ENCODE results near the gene MAZ.

DNA sequence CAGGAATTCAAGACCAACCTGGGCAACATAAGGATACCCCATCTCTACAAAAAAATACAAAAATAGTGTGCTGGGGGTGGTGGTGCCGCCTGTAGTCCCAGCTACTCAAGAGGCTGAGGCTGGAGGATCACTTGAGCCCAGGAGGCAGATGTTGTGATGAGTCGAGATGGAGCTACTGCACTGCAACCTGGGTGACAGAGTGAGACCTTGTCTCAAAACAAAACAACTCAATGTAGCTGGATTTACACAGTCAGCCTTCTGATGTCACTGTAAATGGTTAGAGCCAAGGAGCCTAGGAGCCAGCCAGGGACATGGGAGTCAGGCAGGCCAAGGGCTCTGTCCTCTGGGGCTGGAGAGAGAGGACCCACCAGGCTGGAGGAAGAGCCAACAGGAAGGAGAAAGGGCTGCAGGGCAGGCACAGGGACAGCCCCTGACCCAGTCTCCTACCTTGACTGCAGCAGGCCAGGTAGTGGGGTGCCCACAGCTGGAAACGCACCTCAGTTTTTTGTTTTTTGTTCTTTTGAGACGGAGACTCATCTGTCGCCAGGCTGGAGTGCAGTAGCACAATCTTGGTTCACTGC lies 48.3 kb downstream of the MAZ start:
- TF ChIP-seq, protein P1, sequence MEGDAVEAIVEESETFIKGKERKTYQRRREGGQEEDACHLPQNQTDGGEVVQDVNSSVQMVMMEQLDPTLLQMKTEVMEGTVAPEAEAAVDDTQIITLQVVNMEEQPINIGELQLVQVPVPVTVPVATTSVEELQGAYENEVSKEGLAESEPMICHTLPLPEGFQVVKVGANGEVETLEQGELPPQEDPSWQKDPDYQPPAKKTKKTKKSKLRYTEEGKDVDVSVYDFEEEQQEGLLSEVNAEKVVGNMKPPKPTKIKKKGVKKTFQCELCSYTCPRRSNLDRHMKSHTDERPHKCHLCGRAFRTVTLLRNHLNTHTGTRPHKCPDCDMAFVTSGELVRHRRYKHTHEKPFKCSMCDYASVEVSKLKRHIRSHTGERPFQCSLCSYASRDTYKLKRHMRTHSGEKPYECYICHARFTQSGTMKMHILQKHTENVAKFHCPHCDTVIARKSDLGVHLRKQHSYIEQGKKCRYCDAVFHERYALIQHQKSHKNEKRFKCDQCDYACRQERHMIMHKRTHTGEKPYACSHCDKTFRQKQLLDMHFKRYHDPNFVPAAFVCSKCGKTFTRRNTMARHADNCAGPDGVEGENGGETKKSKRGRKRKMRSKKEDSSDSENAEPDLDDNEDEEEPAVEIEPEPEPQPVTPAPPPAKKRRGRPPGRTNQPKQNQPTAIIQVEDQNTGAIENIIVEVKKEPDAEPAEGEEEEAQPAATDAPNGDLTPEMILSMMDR (IDR thresholded peaks at IDR 0.05) = no peak
- TF ChIP-seq POLR2A (IDR thresholded peaks at IDR 0.05) = no peak

All from right lobe of liver (tissue), 4 donors.